ENCODE results near the gene SOS2. TPM values are rescaled to one million over a fixed set of nuclear protein-coding genes. Genes with fewer than 3 reads are reported as not detected.
A peak's percentile ranks its signal among the peaks of the same experiment; 100 is the strongest.

The SOS2 gene
- total RNA-seq, 1 experiment from 2014 or later: 9.9 TPM

DNA sequence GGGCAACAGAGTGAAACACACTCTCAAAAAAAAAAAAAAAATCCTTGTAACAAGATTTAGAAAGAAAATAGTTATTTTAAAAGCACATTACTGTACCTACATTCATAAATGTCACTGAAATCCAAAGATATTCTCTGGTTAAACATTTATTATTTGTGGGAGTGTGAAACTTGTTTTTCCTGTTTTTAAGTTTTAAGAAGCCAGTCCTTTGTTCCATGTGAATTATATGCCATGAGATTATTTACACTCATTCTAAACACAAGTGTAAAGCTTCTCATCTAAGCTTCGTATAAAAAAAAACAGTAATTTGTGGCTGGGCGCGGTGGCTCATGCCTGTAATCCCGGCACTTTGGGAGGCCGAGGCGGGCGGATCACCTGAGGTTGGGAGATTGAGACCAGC is 130.0 kb downstream of the SOS2 start:
- H3K4me2 ChIP-seq (ENCODE audit: low read length): peak overlapping the region; percentile 49
- no TSS peak for BruUV-seq (replicated peaks)
- H3K4me3 ChIP-seq (ENCODE audit: low read length): no peak overlapping the region
- DNase-seq (peak; percentile 55), ATAC-seq (no peak)
- peak overlapping the region; percentile 66 for H3K27ac ChIP-seq (ENCODE audit: low read length)
- H3F3A ChIP-seq (ENCODE audit: low read length, unreplicated experiment): peaks cover 3% of the 10 kb centered on the region
- intact Hi-C loops (cut with micrococcal nuclease): loop anchor here (1.0 to 5.0 kb wide), 2 partner anchors 34 to 100 kb away; no protein-coding TSS in a partner anchor
- H3K9ac ChIP-seq (ENCODE audit: low read length): peak overlapping the region; percentile 24; the same call in 1 of the 2 replicates
- TF ChIP-seq, protein P1, sequence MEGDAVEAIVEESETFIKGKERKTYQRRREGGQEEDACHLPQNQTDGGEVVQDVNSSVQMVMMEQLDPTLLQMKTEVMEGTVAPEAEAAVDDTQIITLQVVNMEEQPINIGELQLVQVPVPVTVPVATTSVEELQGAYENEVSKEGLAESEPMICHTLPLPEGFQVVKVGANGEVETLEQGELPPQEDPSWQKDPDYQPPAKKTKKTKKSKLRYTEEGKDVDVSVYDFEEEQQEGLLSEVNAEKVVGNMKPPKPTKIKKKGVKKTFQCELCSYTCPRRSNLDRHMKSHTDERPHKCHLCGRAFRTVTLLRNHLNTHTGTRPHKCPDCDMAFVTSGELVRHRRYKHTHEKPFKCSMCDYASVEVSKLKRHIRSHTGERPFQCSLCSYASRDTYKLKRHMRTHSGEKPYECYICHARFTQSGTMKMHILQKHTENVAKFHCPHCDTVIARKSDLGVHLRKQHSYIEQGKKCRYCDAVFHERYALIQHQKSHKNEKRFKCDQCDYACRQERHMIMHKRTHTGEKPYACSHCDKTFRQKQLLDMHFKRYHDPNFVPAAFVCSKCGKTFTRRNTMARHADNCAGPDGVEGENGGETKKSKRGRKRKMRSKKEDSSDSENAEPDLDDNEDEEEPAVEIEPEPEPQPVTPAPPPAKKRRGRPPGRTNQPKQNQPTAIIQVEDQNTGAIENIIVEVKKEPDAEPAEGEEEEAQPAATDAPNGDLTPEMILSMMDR (conservative IDR thresholded peaks at IDR 0.05; ENCODE audit: low read depth, low read length): no peak
- no peak for TF ChIP-seq EZH2 (IDR thresholded peaks at IDR 0.05; ENCODE audit: low read length, unreplicated experiment)
- no peak for TF ChIP-seq EZH2phosphoT487 (IDR thresholded peaks at IDR 0.05; ENCODE audit: borderline replicate concordance, low read length)
- ChIA-PET POLR2A (ENCODE audit: unreplicated experiment) (interaction anchor here (0.8 kb wide), 1 partner anchor 56 kb away, joined by 10 read pairs; no protein-coding TSS in a partner anchor), CTCF (interaction anchor here (1.2 kb wide), 1 partner anchor 98 kb away, joined by 4 read pairs; no protein-coding TSS in a partner anchor)
- no peaks in the 10 kb centered on the region for H3K9me2 ChIP-seq (replicated peaks; ENCODE audit: low read length)
- no peaks in the 10 kb centered on the region for H3K9me3 ChIP-seq (ENCODE audit: low read length)
- H3K4me1 ChIP-seq (ENCODE audit: insufficient read depth, low read length): peaks cover 44% of the 10 kb centered on the region
- H3K36me3 ChIP-seq (ENCODE audit: low read depth, low read length): no peaks in the 10 kb centered on the region
- H3K27me3 ChIP-seq (ENCODE audit: low read length): no peaks in the 10 kb centered on the region
- H3K79me2 ChIP-seq (ENCODE audit: low read length): no peaks in the 10 kb centered on the region
- H2AFZ ChIP-seq (ENCODE audit: low read length): no peak overlapping the region
- H4K20me1 ChIP-seq (ENCODE audit: low read length): no peaks in the 10 kb centered on the region

DNA sequence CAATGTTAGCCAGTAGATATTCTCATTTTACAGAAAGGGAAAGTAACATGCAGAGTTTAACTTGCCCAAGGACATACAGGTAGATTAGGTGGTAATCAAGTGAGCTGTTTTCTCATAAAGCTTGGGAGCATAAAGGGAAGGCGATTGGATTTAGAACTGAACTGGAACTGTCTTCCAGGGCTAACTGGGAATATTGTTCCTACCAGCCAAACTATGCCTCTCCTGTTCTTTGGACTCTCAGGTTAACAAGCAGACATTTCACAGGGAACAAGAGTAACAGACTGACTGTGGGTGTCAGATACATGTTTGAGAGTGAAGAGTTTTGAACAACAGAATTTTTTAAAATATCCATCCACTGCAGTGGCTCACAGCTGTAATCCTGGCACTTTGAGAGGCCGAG is 130.6 kb downstream of the SOS2 start:
- no peaks in the 10 kb centered on the region for H4K20me1 ChIP-seq (ENCODE audit: low read length)
- ATAC-seq: no peak
- H3F3A ChIP-seq (ENCODE audit: low read length, unreplicated experiment): no peaks in the 10 kb centered on the region
- no TSS peak for BruUV-seq (replicated peaks)
- H3K27me3 ChIP-seq (ENCODE audit: low read length): no peaks in the 10 kb centered on the region
- H3K4me2 ChIP-seq (ENCODE audit: low read length): peak overlapping the region; percentile 49
- H2AFZ ChIP-seq (ENCODE audit: low read length): no peak overlapping the region
- intact Hi-C loops (cut with micrococcal nuclease): loop anchor here (1.0 to 5.0 kb wide), 2 partner anchors 34 to 100 kb away; no protein-coding TSS in a partner anchor
- H3K9ac ChIP-seq (ENCODE audit: low read length): peak overlapping the region; percentile 24; the same call in 1 of the 2 replicates
- no peaks in the 10 kb centered on the region for H3K79me2 ChIP-seq (ENCODE audit: low read length)
- ChIA-PET POLR2A (ENCODE audit: unreplicated experiment) (no interaction called here), CTCF (no interaction called here)
- no peaks in the 10 kb centered on the region for H3K9me3 ChIP-seq (ENCODE audit: low read length)
- H3K9me2 ChIP-seq (replicated peaks; ENCODE audit: low read length): no peaks in the 10 kb centered on the region
- H3K27ac ChIP-seq (ENCODE audit: low read length): peak overlapping the region; percentile 66
- H3K36me3 ChIP-seq (ENCODE audit: low read depth, low read length): no peaks in the 10 kb centered on the region
- no peak overlapping the region for H3K4me3 ChIP-seq (ENCODE audit: low read length)
- DNase-seq: no peak
- H3K4me1 ChIP-seq (ENCODE audit: insufficient read depth, low read length): peaks cover 44% of the 10 kb centered on the region
- TF ChIP-seq EZH2 (IDR thresholded peaks at IDR 0.05; ENCODE audit: low read length, unreplicated experiment) (no peak), EZH2phosphoT487 (IDR thresholded peaks at IDR 0.05; ENCODE audit: borderline replicate concordance, low read length) (no peak)
- TF ChIP-seq, protein P1 (conservative IDR thresholded peaks at IDR 0.05; ENCODE audit: low read depth, low read length): no peak

DNA sequence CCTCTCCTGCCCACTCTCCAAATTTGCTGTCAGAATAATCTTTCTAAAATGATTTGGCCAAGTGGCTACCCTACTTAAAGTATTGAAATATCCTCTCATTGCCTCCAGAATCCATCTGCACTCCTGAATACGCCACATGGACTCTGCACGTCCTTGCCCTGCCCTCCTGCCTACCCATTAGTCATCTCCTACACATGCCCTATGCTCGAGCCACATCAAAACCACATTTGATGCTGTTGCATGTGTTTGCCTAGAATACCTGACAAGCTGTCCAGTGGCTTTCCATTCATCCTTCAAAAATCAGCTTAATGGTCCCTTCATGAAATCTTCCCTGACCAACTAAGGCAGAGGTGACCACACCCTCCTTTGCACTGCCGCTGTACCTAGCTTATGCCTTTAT is 132.0 kb downstream of the SOS2 start:
- no TSS peak for BruUV-seq (replicated peaks)
- ATAC-seq: peak; percentile 99
- Histone ChIP-seq H3K4me3 (ENCODE audit: low read length) (no peak overlapping the region), H2AFZ (ENCODE audit: low read length) (no peak overlapping the region), H3K36me3 (ENCODE audit: low read depth, low read length) (no peaks in the 10 kb centered on the region), H3K79me2 (ENCODE audit: low read length) (no peaks in the 10 kb centered on the region), H3K9me3 (ENCODE audit: low read length) (no peaks in the 10 kb centered on the region), H3K27me3 (ENCODE audit: low read length) (no peaks in the 10 kb centered on the region), H3K9ac (ENCODE audit: low read length) (peak overlapping the region; percentile 43), H3K9me2 (replicated peaks; ENCODE audit: low read length) (no peaks in the 10 kb centered on the region), H3F3A (ENCODE audit: low read length, unreplicated experiment) (no peaks in the 10 kb centered on the region), H3K4me1 (ENCODE audit: insufficient read depth, low read length) (peaks cover 38% of the 10 kb centered on the region), H3K27ac (ENCODE audit: low read length) (peak overlapping the region; percentile 66), H3K4me2 (ENCODE audit: low read length) (peak overlapping the region; percentile 50), H4K20me1 (ENCODE audit: low read length) (no peaks in the 10 kb centered on the region)
- TF ChIP-seq EZH2phosphoT487 (IDR thresholded peaks at IDR 0.05; ENCODE audit: borderline replicate concordance, low read length): no peak
- TF ChIP-seq, protein P1 (conservative IDR thresholded peaks at IDR 0.05; ENCODE audit: low read depth, low read length): no peak
- TF ChIP-seq EZH2 (IDR thresholded peaks at IDR 0.05; ENCODE audit: low read length, unreplicated experiment): no peak
- POLR2A ChIA-PET (ENCODE audit: unreplicated experiment): no interaction called here
- CTCF ChIA-PET: no interaction called here
- DNase-seq: peak; percentile 93
- intact Hi-C loops (cut with micrococcal nuclease): no loop called here

Data from PC-3 (cell line).